B cell (primary cell): ENCODE results near the gene SPATA2.

Source experiments
- EZH2 ChIP-seq: IDR thresholded peaks from 2 replicates; pipeline ENCODE4 v1.6.1; 2012; ENCODE audit warnings: borderline replicate concordance, low read depth, mild to moderate bottlenecking, moderate library complexity, low read length; ENCODE audit not compliant: insufficient read depth, poor library complexity, severe bottlenecking
- TF ChIP-seq, protein P1 (sequence below): fragments of 200-600 bp; IDR thresholded peaks from one replicate; pipeline ENCODE4 v1.8.0; 2022; ENCODE audit warnings: antibody characterized with exemption, mild to moderate bottlenecking

DNA sequence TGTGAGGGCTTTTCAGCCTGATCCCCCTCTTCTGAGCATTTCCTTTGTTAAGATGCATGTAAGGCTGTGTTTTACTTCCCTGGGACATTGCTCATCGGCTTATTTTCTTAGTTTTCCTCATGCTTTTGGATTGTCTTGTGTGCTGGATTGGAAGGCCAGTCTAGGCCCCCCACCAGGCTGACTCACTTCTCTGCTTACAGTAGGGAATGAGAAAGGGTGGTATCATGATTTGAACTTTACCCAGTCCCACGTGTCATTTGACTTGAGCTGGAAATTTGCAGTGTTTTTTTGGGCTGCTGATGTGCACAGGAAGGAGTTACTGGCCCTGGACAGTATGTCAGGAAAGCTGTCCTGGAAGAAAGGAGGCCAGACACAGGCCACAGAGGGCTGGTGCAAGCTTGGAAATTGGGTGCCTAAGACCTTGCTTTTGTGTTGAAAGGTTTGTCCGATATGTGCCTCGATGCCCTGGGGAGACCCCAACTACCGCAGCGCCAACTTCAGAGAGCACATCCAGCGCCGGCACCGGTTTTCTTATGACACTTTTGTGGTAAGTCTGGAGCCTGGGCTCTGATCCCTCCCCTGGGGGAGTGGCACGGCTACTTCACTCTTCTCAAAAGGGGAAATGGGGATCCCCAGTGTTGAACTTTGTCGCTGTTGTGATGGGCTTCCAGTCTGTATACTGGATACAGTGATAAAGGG, 33.6 kb upstream of the SPATA2 start:
- TF ChIP-seq, protein P1, sequence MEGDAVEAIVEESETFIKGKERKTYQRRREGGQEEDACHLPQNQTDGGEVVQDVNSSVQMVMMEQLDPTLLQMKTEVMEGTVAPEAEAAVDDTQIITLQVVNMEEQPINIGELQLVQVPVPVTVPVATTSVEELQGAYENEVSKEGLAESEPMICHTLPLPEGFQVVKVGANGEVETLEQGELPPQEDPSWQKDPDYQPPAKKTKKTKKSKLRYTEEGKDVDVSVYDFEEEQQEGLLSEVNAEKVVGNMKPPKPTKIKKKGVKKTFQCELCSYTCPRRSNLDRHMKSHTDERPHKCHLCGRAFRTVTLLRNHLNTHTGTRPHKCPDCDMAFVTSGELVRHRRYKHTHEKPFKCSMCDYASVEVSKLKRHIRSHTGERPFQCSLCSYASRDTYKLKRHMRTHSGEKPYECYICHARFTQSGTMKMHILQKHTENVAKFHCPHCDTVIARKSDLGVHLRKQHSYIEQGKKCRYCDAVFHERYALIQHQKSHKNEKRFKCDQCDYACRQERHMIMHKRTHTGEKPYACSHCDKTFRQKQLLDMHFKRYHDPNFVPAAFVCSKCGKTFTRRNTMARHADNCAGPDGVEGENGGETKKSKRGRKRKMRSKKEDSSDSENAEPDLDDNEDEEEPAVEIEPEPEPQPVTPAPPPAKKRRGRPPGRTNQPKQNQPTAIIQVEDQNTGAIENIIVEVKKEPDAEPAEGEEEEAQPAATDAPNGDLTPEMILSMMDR = no peak
- no peak for TF ChIP-seq EZH2
